Adrenal gland (tissue), 12 donors: Measurements from ENCODE around the gene TET2. TPM values are rescaled to one million over a fixed set of nuclear protein-coding genes. Genes with fewer than 3 reads are reported as not detected.

Source experiments
- DNase-seq, 7 donors: peaks; one replicate each; pipeline ENCODE4 v3.0.0-alpha.2; 2019 to 2020
- H3K27ac ChIP-seq, 5 donors: fragments of 200-600 bp; sonication (generic) in 4 of 5; 1 replicate in 3 of 5; 2 replicates in 2 of 5; pipeline versions ENCODE4 v1.5.1 to v1.8.0; 2016 to 2020; ENCODE audit warnings: mild to moderate bottlenecking in 1 of 5
- H3K27me3 ChIP-seq: fragments of 200-600 bp; 2 replicates; pipeline ENCODE4 v1.8.0; 2021
- H3K36me3 ChIP-seq, 2 donors: fragments of 200-600 bp; replicated peaks in 1 of 2; 1 replicate in 1 of 2; 2 replicates in 1 of 2; pipeline versions ENCODE4 v1.5.1 to v1.8.0; 2018 to 2022
- H3K4me1 ChIP-seq, 2 donors: fragments of 200-600 bp; replicated peaks in 1 of 2; 1 replicate in 1 of 2; 2 replicates in 1 of 2; pipeline versions ENCODE4 v1.5.1 to v1.8.0; 2018 to 2021
- H3K4me3 ChIP-seq, 4 donors: fragments of 200-600 bp; sonication (generic) in 3 of 4; one replicate each; pipeline ENCODE4 v1.5.1; 2016 to 2018
- H3K9me3 ChIP-seq, 3 donors: fragments of 200-600 bp; sonication (generic) in 1 of 3; replicated peaks in 1 of 3; 1 replicate in 2 of 3; 2 replicates in 1 of 3; pipeline versions ENCODE4 v1.5.1 to v1.8.0; 2016 to 2021
- POLR2A ChIP-seq, 2 donors: fragments of 450-650 bp; IDR thresholded peaks; one replicate each; pipeline ENCODE4 v1.6.1; 2017; ENCODE audit warnings: antibody characterized with exemption in 2 of 2, mild to moderate bottlenecking in 2 of 2, moderate library complexity in 1 of 2
- WGBS, 4 donors: extraction: QIAGEN DNeasy Blood & Tissue Kit in 2 of 4; methylation state at CpG; one replicate each; pipeline versions ENCODE4 v1.1.5 to v1.1.7; 2013 to 2017; 5-methylcytosine and 5-hydroxymethylcytosine counted together
- intact Hi-C, 2 donors: fragments of 100-400 bp; cut with DNase I; formaldehyde crosslinking; loops; one replicate each; pipeline versions ENCODE4 v1.14.1 to v1.15.0; 2022 to 2023
- polyA plus RNA-seq, 3 donors: library from polyadenylated mRNA; stranded (reverse); fragments of 200-250 nt in 2 of 3; fragments of 350-450 nt in 1 of 3; fragmentation: Illumina TruSeq in 1 of 3; extraction: RNeasy Lipid Tissue Mini Kit (QIAGEN cat#74804) in 1 of 3; gene quantifications; one replicate each; pipeline ENCODE4 v1.2.3, GENCODE V29; 2013 to 2014
- total RNA-seq, 9 donors: library from RNA; depleted of rRNA in 4 of 9; stranded (reverse); fragments of >200 nt in 4 of 9; fragments of 120-200 nt in 1 of 9; fragmentation: NEBNext Ultra II Directional in 1 of 9; extraction: Animal tissue kit (Norgen Biotek cat#: 25700) in 1 of 9; gene quantifications; one replicate each; pipeline versions ENCODE4 v1.1.0 to v1.2.4, GENCODE V29; 2013 to 2023
- TF ChIP-seq, protein P1 (sequence below), 6 experiments: fragments of 450-650 bp in 4 of 6; fragments of 200-600 bp in 2 of 6; sonication (generic) in 1 of 6; IDR thresholded peaks; 1 replicate in 5 of 6; 2 replicates in 1 of 6; pipeline versions ENCODE4 v1.5.1 to v1.8.0; 2016 to 2021; ENCODE audit warnings: antibody characterized with exemption in 6 of 6, mild to moderate bottlenecking in 2 of 6, moderate library complexity in 1 of 6
- donor health status: healthy with polysubstance abuse.
- donor health status: Bipolar disorder and iron deficiency.
- donor health status: DM: yes; HTN: yes; CAD: no.
- donor health status: DM: no; HTN: no; CAD: no.
- donor health status: DM: no; HTN: no; CAD: no.
- donor health status: DM: yes; HTN: yes; CAD: no.

Gene TET2
- total and polyA plus RNA-seq, 12 donors: 3.7 to 26.1 (median 14.6) TPM

DNA sequence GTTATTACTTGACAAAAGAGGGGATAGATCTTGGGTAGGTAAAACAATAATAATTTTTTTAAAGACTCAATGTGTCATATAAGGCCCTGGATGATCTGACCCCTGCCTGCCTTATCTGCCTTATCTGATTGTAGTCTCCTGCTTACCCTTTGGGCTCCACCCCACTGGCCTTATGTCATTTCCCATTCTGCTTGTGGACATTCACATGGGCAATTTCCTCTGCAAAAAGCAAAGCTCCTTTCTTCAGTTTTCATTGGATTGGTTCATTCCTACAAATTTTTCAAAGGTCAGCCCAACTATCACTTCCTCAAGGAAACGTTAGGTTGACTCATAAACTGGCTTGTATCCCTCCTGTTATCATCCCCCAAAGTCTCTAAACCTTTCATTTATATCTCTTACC lies 15.7 kb upstream of the TET2 start:
- peaks cover 0 to 4% of the 10 kb centered on the region in 2 donors for H3K4me1 ChIP-seq
- DNase-seq: peak in 1 of 7 donors; percentile 21
- H3K27ac ChIP-seq: no peak overlapping the region
- 11 to 19% (median 16%) methylated on average over 1 of the region's 1 CpG for WGBS, 4 donors
- no peaks in the 10 kb centered on the region for H3K27me3 ChIP-seq
- no peak overlapping the region for H3K4me3 ChIP-seq
- H3K9me3 ChIP-seq: no peaks in the 10 kb centered on the region
- TF ChIP-seq POLR2A (IDR thresholded peaks at IDR 0.05): no peak
- TF ChIP-seq, protein P1, sequence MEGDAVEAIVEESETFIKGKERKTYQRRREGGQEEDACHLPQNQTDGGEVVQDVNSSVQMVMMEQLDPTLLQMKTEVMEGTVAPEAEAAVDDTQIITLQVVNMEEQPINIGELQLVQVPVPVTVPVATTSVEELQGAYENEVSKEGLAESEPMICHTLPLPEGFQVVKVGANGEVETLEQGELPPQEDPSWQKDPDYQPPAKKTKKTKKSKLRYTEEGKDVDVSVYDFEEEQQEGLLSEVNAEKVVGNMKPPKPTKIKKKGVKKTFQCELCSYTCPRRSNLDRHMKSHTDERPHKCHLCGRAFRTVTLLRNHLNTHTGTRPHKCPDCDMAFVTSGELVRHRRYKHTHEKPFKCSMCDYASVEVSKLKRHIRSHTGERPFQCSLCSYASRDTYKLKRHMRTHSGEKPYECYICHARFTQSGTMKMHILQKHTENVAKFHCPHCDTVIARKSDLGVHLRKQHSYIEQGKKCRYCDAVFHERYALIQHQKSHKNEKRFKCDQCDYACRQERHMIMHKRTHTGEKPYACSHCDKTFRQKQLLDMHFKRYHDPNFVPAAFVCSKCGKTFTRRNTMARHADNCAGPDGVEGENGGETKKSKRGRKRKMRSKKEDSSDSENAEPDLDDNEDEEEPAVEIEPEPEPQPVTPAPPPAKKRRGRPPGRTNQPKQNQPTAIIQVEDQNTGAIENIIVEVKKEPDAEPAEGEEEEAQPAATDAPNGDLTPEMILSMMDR (IDR thresholded peaks at IDR 0.05): no peak
- intact Hi-C loops: no loop called here
- no peaks in the 10 kb centered on the region for H3K36me3 ChIP-seq

DNA sequence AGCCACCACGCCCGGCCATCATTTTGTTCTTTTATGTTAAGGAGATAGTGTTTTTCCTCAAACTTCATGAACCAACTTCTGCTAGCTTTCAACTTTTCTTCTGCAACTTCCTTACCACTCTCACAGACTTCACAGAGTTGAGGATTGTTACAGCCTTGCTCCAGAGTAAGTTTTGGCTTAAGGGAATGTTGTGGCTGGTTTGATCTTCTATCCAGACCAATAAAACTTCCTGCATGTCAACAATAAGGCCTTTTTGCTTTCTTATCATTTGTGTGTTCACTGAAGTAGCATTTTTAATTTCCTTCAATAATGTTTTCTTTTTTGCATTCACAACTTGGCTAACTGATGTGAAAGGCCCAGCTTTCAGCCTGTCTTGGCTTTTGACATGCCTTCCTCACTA lies 12.7 kb upstream of the TET2 start:
- no peak overlapping the region for H3K27ac ChIP-seq
- TF ChIP-seq, protein P1 (IDR thresholded peaks at IDR 0.05): no peak
- TF ChIP-seq POLR2A (IDR thresholded peaks at IDR 0.05): no peak
- no peak for DNase-seq
- no peaks in the 10 kb centered on the region for H3K27me3 ChIP-seq
- H3K4me3 ChIP-seq: no peak overlapping the region
- 86 to 94% (median 94%) methylated on average over 2 of the region's 2 CpGs for whole genome bisulfite sequencing, 4 donors
- intact Hi-C loops: no loop called here
- H3K9me3 ChIP-seq: no peaks in the 10 kb centered on the region
- H3K36me3 ChIP-seq: no peaks in the 10 kb centered on the region
- no peaks in the 10 kb centered on the region for H3K4me1 ChIP-seq

DNA sequence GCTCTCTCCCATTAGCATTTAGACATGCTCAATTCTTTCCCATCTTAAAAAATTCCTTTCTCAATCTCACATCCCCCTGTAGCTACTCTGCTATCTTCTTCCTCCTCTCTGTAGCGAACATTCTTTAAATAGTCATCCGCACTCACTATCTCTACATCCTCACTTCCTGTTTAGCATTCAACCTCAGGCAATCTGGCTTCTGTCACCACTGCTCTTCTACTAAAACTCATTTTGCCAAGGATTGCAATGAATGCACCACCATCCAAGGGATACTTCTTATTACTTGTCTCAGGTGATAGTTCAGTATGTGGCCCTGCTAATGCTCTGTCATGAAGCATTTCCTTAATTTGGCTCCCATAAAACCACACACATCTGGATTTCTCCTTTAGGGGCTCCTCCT lies 10.9 kb upstream of the TET2 start:
- no peak for DNase-seq
- WGBS, 4 donors: 52 to 59% (median 56%) methylated on average over 2 of the region's 2 CpGs
- H3K4me3 ChIP-seq: no peak overlapping the region

DNA sequence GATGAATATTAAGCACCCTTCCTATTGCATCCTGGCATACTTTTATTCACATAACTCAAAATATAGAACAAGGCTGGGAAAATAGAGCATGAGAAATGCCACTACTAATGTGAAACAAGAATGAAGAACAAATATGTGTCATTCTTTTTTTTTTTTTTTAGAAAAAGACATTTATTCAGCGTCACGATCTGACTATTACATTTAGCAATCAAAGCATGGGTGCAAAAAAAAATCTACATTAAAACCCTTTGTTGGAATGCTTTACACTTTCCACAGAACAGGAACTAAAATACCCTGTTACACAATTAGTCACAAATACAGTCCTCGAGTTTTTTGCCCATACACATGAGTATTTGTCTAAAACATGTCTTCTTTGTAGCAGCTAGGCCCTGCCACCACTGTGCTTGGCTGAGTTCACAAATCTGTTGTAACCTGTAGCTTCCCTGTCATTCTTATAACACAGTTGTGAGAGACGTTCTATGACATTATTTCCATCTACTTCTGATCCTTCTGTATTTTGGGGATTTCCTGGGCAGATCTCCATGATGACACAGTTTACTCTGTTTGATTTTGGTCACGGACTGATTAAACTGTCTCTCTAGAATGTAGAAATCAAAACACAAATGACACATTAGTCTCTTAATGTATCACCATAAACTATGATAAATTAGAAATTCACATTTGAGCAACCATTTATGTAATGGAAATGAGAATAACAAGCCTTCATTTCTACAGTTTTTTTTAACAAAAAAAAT lies 9.4 kb upstream of the TET2 start:
- Histone ChIP-seq H3K27ac (no peak overlapping the region), H3K4me1 (no peaks in the 10 kb centered on the region), H3K27me3 (no peaks in the 10 kb centered on the region), H3K4me3 (no peak overlapping the region), H3K9me3 (no peaks in the 10 kb centered on the region), H3K36me3 (no peaks in the 10 kb centered on the region)
- DNase-seq: no peak
- intact Hi-C loops: loop anchor here in 1 of 2 donors (5.0 kb wide), 1 partner anchor 335 kb away; the partner anchor contains the start of gene PPA2
- no peak for TF ChIP-seq POLR2A (IDR thresholded peaks at IDR 0.05)
- TF ChIP-seq, protein P1 (IDR thresholded peaks at IDR 0.05): no peak
- WGBS, 4 donors: 59 to 67% (median 65%) methylated on average over 5 of the region's 5 CpGs

More for the DNA sequence above, 10.9 kb upstream of the TET2 start:
- Histone ChIP-seq H3K4me1 (no peaks in the 10 kb centered on the region), H3K9me3 (no peaks in the 10 kb centered on the region), H3K36me3 (no peaks in the 10 kb centered on the region), H3K27me3 (no peaks in the 10 kb centered on the region), H3K27ac (no peak overlapping the region)
- TF ChIP-seq, protein P1 (IDR thresholded peaks at IDR 0.05): no peak
- no peak for TF ChIP-seq POLR2A (IDR thresholded peaks at IDR 0.05)
- intact Hi-C loops: loop anchor here in 1 of 2 donors (5.0 kb wide), 1 partner anchor 337 kb away; the partner anchor contains the start of gene PPA2
